K562 (cell line): ENCODE results near the gene FADS6. TPM values are rescaled to one million over a fixed set of nuclear protein-coding genes. Genes with fewer than 3 reads are reported as not detected.

Experiments used
- ELF1 ChIP-seq: fragments of 200-800 bp; sonication (Bioruptor generic); IDR thresholded peaks from 2 replicates; pipeline ENCODE4 v1.6.1; 2016; ENCODE audit warnings: missing genetic modification characterization, missing compliant biosample characterization
- FOXJ3 ChIP-seq: sonication (generic); formaldehyde crosslinking; IDR thresholded peaks from 2 replicates; pipeline ENCODE4 v1.4.0; 2020; ENCODE audit warnings: mild to moderate bottlenecking, missing genetic modification reagents
- HOXB6 ChIP-seq: fragments of 250-450 bp; sonication (Bioruptor Pico); IDR thresholded peaks from 2 replicates; pipeline ENCODE4 v1.5.1; 2022; ENCODE audit warnings: mild to moderate bottlenecking, borderline replicate concordance
- MAZ ChIP-seq, 2 experiments: fragments of 450-650 bp in 1 of 2; sonication (generic) in 1 of 2; formaldehyde crosslinking; IDR thresholded peaks in 1 of 2; conservative IDR thresholded peaks in 1 of 2; 2 replicates each; pipeline versions ENCODE4 v1.4.0 to v1.5.0; 2020; ENCODE audit warnings: mild to moderate bottlenecking in 1 of 2, missing genetic modification reagents in 1 of 2
- polyA plus RNA-seq, 8 experiments: library from polyadenylated mRNA; depleted of rRNA in 4 of 8; stranded (reverse) in 5 of 8; unstranded in 3 of 8; fragments of >200 nt; fragmentation: Nextera tagmentation in 2 of 8; fragmentation: Illumina TruSeq in 1 of 8; extraction: Ambion mirVana in 2 of 8; extraction: Trizol in 1 of 8; gene quantifications; 2 replicates each; pipeline versions ENCODE4 v1.2.1 to v1.2.3, GENCODE V29; 2011 to 2014; ENCODE audit warnings: inconsistent platforms in 1 of 8, missing spikeins in 1 of 8
- total RNA-seq, 7 experiments: library from RNA; depleted of rRNA in 6 of 7; stranded (reverse); fragments of >200 nt in 6 of 7; fragmentation: Illumina TruSeq in 2 of 7; extraction: Trizol in 2 of 7; gene quantifications; 2 replicates each; pipeline versions ENCODE4 v1.2.1 to v1.2.3, GENCODE V29; 2011 to 2021; ENCODE audit warnings: low replicate concordance in 1 of 7
- TF ChIP-seq, protein P1 (sequence below): sonication (generic); formaldehyde crosslinking; IDR thresholded peaks from 2 replicates; pipeline ENCODE4 v1.8.1; 2023; ENCODE audit warnings: mild to moderate bottlenecking, missing genetic modification reagents
- TF ChIP-seq, protein P2 (sequence below), 2 experiments: fragments of 450-650 bp in 1 of 2; sonication (generic) in 1 of 2; formaldehyde crosslinking in 1 of 2; IDR thresholded peaks; 2 replicates each; pipeline versions ENCODE4 v1.7.1 to v1.9.0; 2016 to 2022; ENCODE audit warnings: inconsistent platforms in 1 of 2, mild to moderate bottlenecking in 1 of 2, missing genetic modification reagents in 1 of 2
- TF ChIP-seq, protein P3 (sequence below), 2 experiments: IDR thresholded peaks in 1 of 2; conservative IDR thresholded peaks in 1 of 2; 2 replicates each; pipeline ENCODE4 v1.6.1; 2016; ENCODE audit warnings: low read depth in 2 of 2, mild to moderate bottlenecking in 1 of 2, missing compliant biosample characterization in 1 of 2, missing genetic modification characterization in 1 of 2, moderate library complexity in 1 of 2
- TF ChIP-seq, protein P4 (sequence below), 2 experiments: IDR thresholded peaks; 2 replicates each; pipeline ENCODE4 v1.6.1; 2012; ENCODE audit warnings: improper control_type of control experiment in 2 of 2, low read depth in 2 of 2, low read length in 2 of 2, borderline replicate concordance in 1 of 2

The FADS6 gene
- total and polyA plus RNA-seq, 9 of the 15 experiments (the other 6 are each of a cell fraction or from before 2014, with no cell fraction given), result 0.18 to 0.22 TPM; not detected in 7

DNA sequence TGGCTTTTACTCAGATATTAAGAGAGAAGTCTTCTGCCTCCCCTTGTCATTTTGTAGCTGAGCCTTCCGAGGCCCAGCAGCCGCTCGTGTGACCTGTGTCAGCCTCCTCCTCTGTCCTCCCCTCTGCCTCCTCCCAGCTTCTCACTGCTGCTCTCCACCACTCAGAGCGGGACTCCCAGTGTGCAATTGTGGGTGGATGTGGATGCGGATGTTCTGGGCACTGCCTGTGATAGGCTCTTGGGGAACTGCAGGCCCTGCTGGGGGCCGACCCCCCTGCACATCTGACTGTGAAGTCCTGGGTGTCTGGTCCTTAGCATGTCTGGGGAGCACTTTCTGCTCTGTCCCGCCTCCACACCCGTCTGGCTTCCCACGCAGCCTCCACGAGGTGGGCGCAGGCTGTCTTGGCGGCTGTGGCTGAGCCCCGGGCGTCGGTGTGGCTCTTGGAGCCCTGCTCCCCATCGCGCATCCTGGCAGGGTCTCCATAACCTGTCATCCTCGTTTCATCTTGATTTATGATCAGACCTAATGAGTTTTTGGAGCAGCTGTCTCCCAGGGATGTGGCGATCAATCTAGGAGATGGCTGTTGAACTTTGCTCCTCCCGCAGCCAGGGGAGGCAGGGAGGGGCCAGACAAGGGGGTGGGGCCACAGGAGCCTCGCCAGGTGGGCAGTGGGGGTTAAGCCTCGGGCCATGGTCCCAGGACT, 61.8 kb downstream of the FADS6 start (continued):
- TF ChIP-seq, protein P1, sequence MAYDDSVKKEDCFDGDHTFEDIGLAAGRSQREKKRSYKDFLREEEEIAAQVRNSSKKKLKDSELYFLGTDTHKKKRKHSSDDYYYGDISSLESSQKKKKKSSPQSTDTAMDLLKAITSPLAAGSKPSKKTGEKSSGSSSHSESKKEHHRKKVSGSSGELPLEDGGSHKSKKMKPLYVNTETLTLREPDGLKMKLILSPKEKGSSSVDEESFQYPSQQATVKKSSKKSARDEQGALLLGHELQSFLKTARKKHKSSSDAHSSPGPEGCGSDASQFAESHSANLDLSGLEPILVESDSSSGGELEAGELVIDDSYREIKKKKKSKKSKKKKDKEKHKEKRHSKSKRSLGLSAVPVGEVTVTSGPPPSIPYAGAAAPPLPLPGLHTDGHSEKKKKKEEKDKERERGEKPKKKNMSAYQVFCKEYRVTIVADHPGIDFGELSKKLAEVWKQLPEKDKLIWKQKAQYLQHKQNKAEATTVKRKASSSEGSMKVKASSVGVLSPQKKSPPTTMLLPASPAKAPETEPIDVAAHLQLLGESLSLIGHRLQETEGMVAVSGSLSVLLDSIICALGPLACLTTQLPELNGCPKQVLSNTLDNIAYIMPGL (CRISPR knock-in tag), result no peak
- TF ChIP-seq, protein P2, sequence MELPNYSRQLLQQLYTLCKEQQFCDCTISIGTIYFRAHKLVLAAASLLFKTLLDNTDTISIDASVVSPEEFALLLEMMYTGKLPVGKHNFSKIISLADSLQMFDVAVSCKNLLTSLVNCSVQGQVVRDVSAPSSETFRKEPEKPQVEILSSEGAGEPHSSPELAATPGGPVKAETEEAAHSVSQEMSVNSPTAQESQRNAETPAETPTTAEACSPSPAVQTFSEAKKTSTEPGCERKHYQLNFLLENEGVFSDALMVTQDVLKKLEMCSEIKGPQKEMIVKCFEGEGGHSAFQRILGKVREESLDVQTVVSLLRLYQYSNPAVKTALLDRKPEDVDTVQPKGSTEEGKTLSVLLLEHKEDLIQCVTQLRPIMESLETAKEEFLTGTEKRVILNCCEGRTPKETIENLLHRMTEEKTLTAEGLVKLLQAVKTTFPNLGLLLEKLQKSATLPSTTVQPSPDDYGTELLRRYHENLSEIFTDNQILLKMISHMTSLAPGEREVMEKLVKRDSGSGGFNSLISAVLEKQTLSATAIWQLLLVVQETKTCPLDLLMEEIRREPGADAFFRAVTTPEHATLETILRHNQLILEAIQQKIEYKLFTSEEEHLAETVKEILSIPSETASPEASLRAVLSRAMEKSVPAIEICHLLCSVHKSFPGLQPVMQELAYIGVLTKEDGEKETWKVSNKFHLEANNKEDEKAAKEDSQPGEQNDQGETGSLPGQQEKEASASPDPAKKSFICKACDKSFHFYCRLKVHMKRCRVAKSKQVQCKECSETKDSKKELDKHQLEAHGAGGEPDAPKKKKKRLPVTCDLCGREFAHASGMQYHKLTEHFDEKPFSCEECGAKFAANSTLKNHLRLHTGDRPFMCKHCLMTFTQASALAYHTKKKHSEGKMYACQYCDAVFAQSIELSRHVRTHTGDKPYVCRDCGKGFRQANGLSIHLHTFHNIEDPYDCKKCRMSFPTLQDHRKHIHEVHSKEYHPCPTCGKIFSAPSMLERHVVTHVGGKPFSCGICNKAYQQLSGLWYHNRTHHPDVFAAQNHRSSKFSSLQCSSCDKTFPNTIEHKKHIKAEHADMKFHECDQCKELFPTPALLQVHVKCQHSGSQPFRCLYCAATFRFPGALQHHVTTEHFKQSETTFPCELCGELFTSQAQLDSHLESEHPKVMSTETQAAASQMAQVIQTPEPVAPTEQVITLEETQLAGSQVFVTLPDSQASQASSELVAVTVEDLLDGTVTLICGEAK (IDR thresholded peaks at IDR 0.05), result no peak
- TF ChIP-seq, protein P2 (CRISPR knock-in tag; IDR thresholded peaks at IDR 0.05), result no peak
- no peak for TF ChIP-seq MAZ (CRISPR knock-in tag; conservative IDR thresholded peaks at IDR 0.05 in 1 of 2, IDR thresholded peaks at IDR 0.05 in 1 of 2)
- TF ChIP-seq HOXB6 (CRISPR knock-in tag), result no peak
- no peak for TF ChIP-seq FOXJ3 (CRISPR knock-in tag)
- TF ChIP-seq, protein P3, sequence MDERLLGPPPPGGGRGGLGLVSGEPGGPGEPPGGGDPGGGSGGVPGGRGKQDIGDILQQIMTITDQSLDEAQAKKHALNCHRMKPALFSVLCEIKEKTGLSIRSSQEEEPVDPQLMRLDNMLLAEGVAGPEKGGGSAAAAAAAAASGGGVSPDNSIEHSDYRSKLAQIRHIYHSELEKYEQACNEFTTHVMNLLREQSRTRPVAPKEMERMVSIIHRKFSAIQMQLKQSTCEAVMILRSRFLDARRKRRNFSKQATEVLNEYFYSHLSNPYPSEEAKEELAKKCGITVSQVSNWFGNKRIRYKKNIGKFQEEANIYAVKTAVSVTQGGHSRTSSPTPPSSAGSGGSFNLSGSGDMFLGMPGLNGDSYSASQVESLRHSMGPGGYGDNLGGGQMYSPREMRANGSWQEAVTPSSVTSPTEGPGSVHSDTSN (CRISPR knock-in tag; IDR thresholded peaks at IDR 0.05; ENCODE audit: low read depth), result no peak
- TF ChIP-seq, protein P3 (tag; conservative IDR thresholded peaks at IDR 0.05; ENCODE audit: low read depth), result 0 out of 2 replicates have a peak, but pooled peaks have one; percentile 43
- TF ChIP-seq, protein P4, sequence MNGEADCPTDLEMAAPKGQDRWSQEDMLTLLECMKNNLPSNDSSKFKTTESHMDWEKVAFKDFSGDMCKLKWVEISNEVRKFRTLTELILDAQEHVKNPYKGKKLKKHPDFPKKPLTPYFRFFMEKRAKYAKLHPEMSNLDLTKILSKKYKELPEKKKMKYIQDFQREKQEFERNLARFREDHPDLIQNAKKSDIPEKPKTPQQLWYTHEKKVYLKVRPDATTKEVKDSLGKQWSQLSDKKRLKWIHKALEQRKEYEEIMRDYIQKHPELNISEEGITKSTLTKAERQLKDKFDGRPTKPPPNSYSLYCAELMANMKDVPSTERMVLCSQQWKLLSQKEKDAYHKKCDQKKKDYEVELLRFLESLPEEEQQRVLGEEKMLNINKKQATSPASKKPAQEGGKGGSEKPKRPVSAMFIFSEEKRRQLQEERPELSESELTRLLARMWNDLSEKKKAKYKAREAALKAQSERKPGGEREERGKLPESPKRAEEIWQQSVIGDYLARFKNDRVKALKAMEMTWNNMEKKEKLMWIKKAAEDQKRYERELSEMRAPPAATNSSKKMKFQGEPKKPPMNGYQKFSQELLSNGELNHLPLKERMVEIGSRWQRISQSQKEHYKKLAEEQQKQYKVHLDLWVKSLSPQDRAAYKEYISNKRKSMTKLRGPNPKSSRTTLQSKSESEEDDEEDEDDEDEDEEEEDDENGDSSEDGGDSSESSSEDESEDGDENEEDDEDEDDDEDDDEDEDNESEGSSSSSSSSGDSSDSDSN (IDR thresholded peaks at IDR 0.05; ENCODE audit: borderline replicate concordance in 1 of 2, low read depth in 2 of 2, low read length in 2 of 2), result no peak
- TF ChIP-seq ELF1 (tag), result no peak
